BE2C (cell line): Measurements from ENCODE around the gene GAP43.

Experiments used
- DNase-seq: peaks from one replicate; pipeline ENCODE4 v3.0.0-alpha.2; 2020
- H3K27me3 ChIP-seq: fragments of 250-450 bp; sonication (Bioruptor Pico); 2 replicates; pipeline ENCODE4 v1.5.1; 2020; ENCODE audit warnings: mild to moderate bottlenecking
- H3K36me3 ChIP-seq: fragments of 250-450 bp; sonication (Bioruptor Pico); 2 replicates; pipeline ENCODE4 v1.5.1; 2020; ENCODE audit warnings: mild to moderate bottlenecking
- H3K4me1 ChIP-seq: fragments of 250-450 bp; sonication (Bioruptor Pico); 2 replicates; pipeline ENCODE4 v1.5.1; 2020
- H3K4me3 ChIP-seq: 2 replicates; pipeline ENCODE4 v1.5.1; 2011; ENCODE audit warnings: low read depth, low read length
- H3K9me3 ChIP-seq: fragments of 250-450 bp; sonication (Bioruptor Pico); 2 replicates; pipeline ENCODE4 v1.5.1; 2020
- CTCF ChIP-seq: IDR thresholded peaks from 2 replicates; pipeline ENCODE4 v1.5.1; 2012; ENCODE audit warnings: mild to moderate bottlenecking, low read depth, low read length

Gene GAP43

DNA sequence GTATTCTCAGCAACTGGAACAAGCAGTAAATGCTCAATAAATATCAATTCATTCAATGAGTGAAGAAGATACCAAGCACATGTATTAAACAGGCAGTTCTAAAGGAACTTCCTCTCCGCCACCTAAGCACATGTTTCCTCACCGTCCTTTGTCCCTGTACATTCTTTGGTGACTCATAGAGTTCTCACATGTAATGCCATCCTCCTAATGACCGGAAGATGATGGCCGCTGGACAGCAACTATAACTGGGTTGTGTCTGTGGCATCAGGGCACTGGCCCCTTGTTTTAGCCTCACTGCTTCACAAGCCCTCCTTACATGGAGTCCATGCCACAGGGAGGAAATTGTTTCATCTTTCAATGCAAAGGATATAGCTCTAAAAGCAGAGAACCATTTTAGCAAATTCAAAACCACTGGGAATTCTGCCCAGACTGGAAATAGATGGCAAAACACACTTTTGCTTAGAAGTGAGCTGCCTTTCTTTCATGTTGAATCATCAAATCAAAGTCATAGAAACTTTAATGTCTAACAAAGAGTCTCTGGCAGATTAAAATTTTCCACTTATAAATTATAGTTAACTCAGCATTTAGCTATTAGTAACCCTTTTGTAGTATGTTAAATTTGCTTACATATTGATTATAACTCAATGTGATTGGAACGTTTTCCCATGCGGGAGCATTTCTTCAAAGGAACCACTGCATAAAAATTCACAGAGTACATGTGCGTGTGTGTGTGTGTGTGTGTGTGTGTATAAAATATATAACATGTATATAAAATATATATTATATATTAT is 74.1 kb downstream of the GAP43 start:
- TF ChIP-seq CTCF: no peak
- DNase-seq: no peak
- Histone ChIP-seq H3K4me3 (no peak overlapping the region), H3K36me3 (no peaks in the 10 kb centered on the region; the same call in 1 of the 2 replicates), H3K9me3 (no peaks in the 10 kb centered on the region), H3K4me1 (peaks cover 33% of the 10 kb centered on the region), H3K27me3 (no peaks in the 10 kb centered on the region)

- H3K36me3 ChIP-seq: no peaks in the 10 kb centered on the region; the same call in 1 of the 2 replicates
- no peaks in the 10 kb centered on the region for H3K9me3 ChIP-seq
- no peak overlapping the region for H3K4me3 ChIP-seq
- no peak for TF ChIP-seq CTCF
- no peaks in the 10 kb centered on the region for H3K27me3 ChIP-seq
- DNase-seq: peak; percentile 70
- H3K4me1 ChIP-seq: peaks cover 25% of the 10 kb centered on the region
These were observed 75.7 kb downstream of the GAP43 start for GRCh38 chr3:115698851-115699591.

GRCh38 chr3:115699706-115700105 is 76.4 kb downstream of the GAP43 start:
- Histone ChIP-seq H3K4me1 (peaks cover 28% of the 10 kb centered on the region), H3K4me3 (no peak overlapping the region), H3K27me3 (no peaks in the 10 kb centered on the region), H3K36me3 (no peaks in the 10 kb centered on the region; the same call in 1 of the 2 replicates), H3K9me3 (no peaks in the 10 kb centered on the region)
- TF ChIP-seq CTCF: no peak
- DNase-seq: no peak

- DNase-seq: no peak
- H3K9me3 ChIP-seq: no peaks in the 10 kb centered on the region
- no peaks in the 10 kb centered on the region for H3K27me3 ChIP-seq
- TF ChIP-seq CTCF: no peak
- H3K4me3 ChIP-seq: no peak overlapping the region
- H3K36me3 ChIP-seq: no peaks in the 10 kb centered on the region; the same call in 1 of the 2 replicates
- peaks cover 24% of the 10 kb centered on the region for H3K4me1 ChIP-seq
These were observed 79.3 kb downstream of the GAP43 start for GRCh38 chr3:115702598-115702997.

- peak; percentile 12 for DNase-seq
- Histone ChIP-seq H3K36me3 (no peaks in the 10 kb centered on the region; the same call in 1 of the 2 replicates), H3K27me3 (no peaks in the 10 kb centered on the region), H3K9me3 (no peaks in the 10 kb centered on the region), H3K4me3 (no peak overlapping the region), H3K4me1 (peaks cover 23% of the 10 kb centered on the region)
- TF ChIP-seq CTCF: no peak
These were observed 81.5 kb downstream of the GAP43 start for GRCh38 chr3:115704661-115705338.
